ENCODE measurements around the gene MRPL19.
"Not testable (repeated sequence)": the region's sequence is repeated elsewhere in the genome, so short reads cannot be mapped to it uniquely, and the experiment has no call there.

The MRPL19 gene

DNA sequence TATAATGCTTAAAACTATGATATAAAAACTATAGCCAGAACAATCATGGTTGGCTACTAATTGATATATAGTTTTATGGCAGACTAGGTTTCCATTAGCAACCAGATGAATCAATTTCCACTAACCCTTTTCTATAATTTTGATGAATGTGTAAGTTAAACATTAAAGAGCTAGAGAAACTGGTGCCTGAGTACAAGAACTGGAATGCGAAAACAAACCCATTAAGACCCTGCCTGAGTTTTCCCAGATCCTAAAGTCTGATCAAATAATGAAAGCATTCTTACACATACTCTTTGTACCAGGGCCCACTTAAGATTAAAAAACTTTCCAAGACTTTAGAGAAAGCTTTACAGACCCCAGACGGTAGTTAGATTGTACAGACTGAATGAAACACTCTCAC, 21.3 kb downstream of the MRPL19 start:
- no peak for DNase-seq (ENCODE audit: low spot score)

DNA sequence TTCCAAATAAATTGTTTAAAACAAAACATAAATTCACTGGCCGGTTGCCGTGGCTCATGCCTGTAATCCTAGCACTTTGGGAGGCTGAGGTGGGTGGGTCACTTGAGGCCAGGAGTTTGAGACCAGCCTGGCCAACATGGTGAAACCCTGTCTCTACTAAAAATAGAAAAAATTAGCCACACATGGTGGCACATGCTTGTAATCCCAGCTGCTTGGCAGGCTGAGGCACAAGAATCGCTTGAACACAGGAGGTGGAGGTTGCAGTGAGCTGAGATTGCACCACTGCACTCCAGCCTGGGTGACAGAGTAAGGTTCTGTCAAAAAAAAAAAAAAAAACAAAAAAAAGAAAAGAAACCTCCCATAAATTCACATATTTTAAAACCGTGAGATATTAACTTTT, 28.8 kb downstream of the MRPL19 start:
- DNase-seq (ENCODE audit: low spot score): not testable (repeated sequence)

DNA sequence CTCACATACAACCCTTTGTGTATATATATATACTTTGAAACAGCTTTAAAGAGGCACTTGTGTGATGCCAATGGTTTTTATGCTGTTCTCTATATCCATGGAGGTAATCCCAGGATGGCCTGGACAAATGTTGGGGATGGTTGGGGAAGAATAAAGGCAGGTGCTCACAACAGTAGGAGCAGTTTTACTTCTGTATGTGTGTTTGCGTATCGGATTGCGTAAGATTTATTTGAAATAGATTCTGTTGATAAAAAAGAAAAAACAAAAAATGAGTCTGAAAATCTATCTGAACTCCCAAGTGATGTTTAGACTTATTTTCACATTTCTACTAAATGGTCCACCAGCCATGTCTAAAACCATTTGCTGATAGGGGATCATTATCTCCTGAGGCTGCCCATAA, 29.3 kb downstream of the MRPL19 start:
- no peak for DNase-seq (ENCODE audit: low spot score)

DNA sequence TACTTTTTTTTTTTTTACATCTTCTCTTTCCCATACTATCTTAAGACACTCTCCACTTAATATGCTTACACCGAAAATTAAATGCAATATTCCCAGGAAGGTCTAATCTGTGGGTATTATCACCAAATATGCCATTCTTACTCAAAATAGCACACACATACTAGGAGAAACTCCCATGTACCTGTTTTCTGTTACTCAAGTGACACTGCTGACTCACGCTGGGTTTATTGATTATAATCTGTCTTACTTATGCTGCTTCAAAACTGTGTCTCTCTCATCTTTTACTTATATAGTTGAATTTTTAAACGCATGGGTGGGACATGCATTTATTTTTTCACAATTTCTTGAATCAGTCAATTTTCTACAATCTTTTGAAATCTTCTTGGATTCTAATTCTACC, 29.9 kb downstream of the MRPL19 start:
- no peak for DNase-seq (ENCODE audit: low spot score)

DNA sequence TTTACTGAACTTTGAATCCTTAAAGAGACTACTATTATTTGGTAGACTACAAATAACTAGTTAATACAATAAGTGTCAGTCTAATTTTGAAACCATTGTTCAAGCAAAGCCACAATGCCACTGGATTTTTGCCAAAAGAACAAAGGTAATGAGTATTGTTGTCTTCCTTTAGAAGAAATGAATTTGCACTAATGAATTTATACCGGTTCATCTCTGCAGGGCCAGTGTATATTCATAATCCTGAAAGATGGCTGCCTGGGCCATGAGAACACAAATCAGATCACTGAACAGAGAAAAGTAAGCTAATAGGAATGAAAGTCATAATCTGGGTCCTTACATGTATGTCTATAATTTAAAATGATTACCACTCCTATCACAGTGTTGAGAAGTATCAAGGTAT, 33.0 kb downstream of the MRPL19 start:
- no peak for DNase-seq (ENCODE audit: low spot score)

DNA sequence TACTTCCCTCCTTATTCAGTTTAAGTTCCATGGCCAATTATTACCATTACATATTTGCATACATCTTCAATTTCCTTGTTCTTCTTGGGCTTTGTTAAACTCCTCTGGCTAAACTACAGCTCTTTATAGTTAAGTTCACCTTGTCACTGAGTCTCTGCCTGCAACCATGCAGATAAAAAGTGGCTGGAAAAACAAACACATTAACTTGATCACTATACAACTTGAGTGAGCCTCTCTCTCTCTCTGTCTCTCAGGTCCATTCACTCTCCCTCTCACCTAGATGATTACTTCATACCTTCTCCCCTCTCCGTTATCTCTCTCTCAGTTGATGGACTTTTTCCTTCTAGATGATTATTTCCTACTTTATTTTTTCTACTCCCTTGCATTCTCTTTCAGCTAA, 33.8 kb downstream of the MRPL19 start:
- no peak for DNase-seq (ENCODE audit: low spot score)

DNA sequence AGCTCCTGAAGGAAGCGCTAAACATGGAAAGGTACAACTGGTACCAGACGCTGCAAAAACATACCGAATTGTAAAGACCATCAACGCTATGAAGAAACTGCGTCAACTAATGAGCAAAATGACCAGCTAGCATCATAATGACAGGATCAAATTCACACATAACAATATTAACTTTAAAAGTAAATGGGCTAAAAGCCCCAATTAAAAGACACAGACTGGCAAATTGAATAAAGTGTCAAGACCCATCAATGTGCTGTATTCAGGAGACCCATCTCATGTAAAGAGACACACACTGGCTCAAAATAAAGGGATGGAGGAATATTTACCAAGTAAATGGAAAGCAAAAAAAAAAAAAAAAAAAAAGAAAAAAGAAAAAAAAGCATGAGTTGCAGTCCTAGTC, 36.8 kb downstream of the MRPL19 start:
- not testable (repeated sequence) for DNase-seq (ENCODE audit: low spot score)

DNA sequence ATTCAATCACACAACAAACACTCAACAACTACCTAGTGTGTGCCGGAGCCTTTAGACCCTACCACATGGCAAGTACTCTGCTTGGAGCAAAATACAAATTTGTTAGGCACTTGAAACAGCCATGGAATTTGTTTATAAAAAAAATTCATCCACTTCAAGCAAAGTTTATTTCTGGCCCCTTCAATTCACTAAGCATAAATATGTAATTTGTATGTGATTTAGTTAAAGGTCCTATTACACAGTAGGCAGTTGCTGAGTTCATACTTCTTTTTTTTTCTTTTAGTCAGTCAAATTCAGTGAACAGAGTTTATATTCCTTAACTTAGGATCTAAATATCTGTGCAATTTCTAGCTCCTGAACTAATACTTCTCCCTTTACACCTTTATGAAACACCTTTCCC, 41.6 kb downstream of the MRPL19 start:
- DNase-seq (ENCODE audit: low spot score): no peak

- DNase-seq (ENCODE audit: low spot score): no peak
These were observed 52.3 kb downstream of the MRPL19 start for GRCh38 chr2:75698918-75699317.

DNA sequence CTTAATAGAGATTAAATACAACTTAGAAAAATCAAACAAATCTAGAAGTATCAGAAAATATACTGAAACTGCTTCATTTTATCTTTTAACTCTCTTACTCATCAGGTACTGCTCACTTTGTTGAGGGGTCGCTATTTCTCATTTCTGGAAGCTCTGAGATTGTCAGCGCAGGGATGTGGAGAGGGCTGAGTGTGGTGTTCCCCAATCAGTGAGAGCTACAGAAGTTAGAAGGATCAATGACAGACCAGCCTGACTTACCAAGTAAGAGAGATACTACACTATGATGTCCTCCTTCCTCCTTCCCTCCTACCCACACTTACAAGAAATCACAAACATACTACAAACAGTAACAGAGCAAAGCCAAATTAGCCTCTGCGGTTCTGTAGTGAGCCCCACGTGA, 56.0 kb downstream of the MRPL19 start:
- DNase-seq (ENCODE audit: low spot score): no peak

DNA sequence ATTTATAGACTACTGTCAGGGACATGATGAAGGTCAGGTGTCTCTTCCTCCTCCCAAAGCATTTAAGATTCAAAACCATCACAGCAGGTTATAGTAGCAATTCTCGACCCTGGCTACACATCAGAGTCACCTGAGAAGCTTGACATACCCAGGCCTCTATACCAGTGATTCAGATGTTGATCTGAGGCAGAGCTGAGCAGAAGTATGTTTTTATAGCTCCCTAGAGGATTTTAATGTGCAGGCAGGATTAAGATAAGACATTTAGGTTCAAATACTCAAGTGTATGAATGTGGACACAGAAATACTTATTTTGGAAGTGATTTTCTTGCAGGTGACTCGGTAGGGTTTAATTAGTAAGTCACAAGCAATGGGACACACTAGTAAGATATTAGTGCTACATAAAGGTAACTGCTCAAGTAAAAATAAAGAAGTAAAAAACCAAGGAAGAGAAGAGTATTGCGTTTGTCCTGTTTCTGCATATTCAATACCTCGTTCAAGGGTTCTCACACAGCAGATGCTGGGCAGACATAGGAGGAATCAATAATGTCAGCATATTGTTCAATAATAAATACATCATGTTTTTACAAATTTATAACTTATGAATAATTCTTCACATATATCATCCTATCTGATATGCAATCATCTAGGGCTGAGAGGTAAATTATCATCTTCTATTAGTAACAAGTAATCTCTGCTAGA, 57.2 kb downstream of the MRPL19 start:
- no peak for DNase-seq (ENCODE audit: low spot score)

DNA sequence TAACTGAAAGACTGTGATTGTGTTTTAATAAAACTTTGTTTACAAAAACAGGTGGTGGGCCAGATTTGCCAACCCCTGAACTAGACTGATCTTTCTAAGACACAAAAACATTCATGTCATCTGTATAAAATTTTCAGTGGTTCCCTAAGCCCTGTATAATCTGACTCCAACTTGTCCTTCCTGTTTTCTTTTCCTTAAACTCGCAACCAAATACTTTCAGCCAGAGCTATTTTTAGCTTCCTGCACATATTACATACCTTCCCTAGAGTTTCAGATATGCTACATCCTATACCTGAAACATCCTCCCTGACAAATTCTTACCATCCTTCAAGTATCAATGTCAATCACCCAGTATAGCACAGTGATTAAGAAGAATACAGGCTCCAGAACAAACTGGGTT, 59.3 kb downstream of the MRPL19 start:
- DNase-seq (ENCODE audit: low spot score): no peak

DNA sequence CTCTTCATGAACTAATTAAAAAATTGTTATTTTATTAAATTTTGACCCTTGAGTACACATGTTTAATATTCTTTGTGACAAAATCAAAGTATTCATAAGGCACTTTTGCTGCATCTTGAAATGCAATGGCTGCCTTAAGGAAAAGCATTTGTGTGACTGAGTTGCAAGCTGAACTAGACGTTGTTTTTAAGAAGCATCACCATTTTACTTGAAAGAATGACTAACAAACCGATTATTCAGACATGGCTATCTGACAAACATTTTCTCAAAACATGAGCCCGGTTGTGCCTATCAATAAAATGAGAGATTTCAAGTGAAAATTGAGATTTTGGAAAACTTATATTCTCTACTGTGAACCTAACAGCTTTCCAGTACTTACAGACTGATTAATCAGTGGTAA, 61.3 kb downstream of the MRPL19 start:
- no peak for DNase-seq (ENCODE audit: low spot score)

DNA sequence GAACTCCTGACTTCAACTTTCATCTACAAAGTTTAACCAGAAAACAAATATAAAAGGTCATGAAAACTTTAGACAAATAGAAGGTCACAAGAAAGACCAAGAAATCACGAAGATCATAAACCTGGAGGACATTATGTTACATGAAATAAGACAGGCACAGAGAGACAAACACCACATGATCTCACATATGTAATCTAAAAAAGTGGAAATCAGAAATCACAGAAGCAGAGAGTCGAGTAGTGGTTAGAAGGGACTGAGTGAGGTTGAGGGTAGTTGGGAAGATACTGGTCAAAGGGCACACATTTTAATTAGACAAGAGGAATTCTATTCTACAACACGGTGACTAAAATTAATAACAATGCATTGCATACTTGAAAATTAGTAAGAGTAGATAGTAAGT, 62.7 kb downstream of the MRPL19 start:
- DNase-seq (ENCODE audit: low spot score): peak; percentile 10

GRCh38 chr2:75710220-75710576, 63.6 kb downstream of the MRPL19 start:
- DNase-seq (ENCODE audit: low spot score): peak; percentile 41

DNA sequence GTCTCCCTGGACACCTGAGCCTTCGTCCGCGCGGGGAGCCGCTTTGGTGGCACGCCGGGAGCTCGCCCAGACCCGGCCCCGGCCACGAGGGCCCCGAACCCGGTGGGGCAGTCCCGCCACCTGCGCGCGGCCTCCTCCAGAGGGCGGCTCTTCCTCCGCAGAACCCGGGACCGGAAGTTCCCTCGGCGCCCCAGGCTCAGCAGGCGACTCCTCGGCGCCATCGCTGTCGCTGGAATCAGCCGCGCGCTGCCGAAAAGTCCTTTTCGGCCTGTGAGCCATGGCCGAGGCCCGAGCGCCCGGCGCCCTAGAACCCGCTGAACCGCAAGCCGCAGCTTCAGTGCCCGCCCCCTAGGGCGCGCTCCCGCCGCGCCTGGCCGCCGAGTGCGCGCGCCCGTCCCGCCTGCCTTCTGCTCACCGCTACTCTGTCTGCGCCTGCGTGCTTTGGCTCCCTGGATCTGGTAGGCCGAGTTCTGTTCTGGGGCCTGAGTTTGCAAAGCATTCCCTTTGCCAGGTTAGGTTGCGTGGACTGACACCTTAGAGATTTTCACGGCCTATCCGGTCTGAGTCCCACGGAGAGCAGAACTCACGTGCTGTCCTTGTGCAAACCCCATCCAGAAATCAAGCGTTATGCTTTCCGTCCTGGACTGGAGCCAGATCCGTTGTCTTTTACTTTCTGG, 64.1 kb downstream of the MRPL19 start, which contains the start of gene GCFC2:
GCFC2 (minus strand) TSS at position 339 of the 677 bp plus-strand sequence; CDS start at position 279, 60 bp downstream.
- DNase-seq (ENCODE audit: low spot score): peak; percentile 84

DNA sequence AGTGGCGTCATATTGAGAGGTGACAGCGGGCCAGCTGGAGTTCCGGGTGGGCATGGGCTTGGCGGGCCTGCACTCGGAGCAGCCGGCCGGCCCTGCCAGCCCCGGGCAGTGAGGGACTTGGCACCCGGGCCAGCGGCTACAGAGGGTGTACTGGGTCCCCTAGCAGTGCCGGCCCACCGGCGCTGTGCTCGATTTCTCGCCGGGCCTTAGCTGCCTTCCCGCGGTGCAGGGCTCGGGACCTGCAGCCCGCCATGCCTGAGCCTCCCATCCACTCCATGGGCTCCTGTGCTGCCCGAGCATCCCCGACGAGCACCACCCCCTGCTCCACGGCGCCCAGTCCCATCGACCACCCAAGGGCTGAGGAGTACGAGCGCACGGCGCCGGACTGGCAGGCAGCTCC, 65.0 kb downstream of the MRPL19 start:
- DNase-seq (ENCODE audit: low spot score): not testable (repeated sequence)

GRCh38 chr2:75716406-75716805, 69.8 kb downstream of the MRPL19 start:
- no peak for DNase-seq (ENCODE audit: low spot score)

- no peak for DNase-seq (ENCODE audit: low spot score)
These were observed 73.0 kb downstream of the MRPL19 start for GRCh38 chr2:75719616-75720015.

DNA sequence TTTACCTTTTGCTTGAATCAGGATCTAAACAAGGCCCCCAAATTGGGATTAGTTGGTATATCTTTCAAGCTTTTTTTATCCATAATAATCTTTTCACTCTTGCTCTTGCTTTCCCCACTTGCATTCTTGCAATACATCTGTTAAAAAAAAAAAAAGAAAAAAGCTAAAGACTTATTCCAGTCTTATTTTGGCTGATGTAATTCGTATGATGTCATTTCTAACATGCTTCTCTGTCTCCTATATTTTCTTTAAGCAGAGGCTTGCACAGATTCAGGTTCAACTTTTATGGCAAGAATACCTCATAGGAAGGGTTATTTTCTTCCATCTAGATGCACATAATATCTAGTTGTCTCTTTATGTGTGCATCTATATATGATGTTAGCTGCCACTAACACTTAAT, 73.9 kb downstream of the MRPL19 start:
- no peak for DNase-seq (ENCODE audit: low spot score)

DNA sequence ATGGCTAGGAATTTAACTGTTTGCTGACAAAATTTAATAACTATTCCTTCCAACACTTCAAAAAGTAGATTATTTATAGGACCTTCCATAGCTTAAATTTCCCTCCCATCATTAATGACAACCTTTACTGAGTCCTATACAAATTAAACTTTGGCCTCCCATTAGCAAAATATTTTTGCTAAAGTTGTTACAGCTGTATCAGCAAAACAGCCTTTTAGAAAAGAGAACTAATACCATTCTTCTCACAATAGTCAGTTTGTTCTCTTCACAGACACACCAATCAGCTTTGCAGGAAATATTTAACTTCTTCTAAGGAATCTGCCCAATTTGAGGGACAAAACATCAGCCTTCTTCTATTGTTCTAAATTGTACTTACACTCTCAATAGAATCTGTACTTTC, 76.1 kb downstream of the MRPL19 start:
- DNase-seq (ENCODE audit: low spot score): no peak

DNA sequence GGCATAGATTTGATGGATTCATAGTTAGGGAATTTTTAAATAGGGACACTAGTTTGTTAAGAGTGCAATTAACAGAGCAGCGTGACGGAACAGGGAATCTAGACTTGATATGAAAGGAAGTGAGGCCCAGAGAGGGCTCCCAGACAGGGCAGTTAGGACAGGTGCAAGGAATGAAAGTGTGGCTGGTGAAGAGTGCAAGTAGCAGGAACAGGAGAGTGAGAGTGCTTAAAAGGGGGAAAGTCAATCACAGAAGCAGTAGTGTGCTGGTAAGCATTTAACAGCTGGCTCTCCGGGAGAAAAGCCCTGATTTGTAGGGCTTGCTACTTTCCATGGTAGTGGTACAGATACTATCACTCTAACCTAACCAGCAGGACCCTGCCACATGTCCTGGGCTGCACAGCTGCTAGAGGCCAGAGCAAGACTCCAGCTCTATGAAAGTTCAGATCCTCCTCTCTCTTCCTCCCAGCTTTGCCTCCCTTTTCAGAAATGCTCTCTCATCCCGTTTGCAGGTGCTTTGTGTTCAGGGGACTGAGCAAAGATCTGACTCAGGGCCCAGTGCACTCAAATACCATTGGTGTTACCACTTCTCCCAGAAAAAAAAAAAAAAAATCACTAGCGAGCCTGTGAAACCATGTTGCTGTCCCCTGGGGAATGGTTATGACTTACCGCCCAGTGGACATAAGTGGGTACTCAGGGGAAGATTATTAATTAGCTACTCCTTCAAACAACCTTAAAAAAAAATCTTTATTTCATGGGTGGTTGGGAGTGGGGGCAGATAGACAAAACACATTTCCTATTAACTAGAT, 82.2 kb downstream of the MRPL19 start:
- DNase-seq (ENCODE audit: low spot score): no peak

GRCh38 chr2:75729861-75730260, 83.3 kb downstream of the MRPL19 start:
- DNase-seq (ENCODE audit: low spot score): no peak
